Measurements from ENCODE around the gene TAPBPL.
"Not testable (repeated sequence)": the region's sequence is repeated elsewhere in the genome, so short reads cannot be mapped to it uniquely, and the experiment has no call there.

The TAPBPL gene

GRCh38 chr12:6478416-6478815 is 26.6 kb downstream of the TAPBPL start:
- TF ChIP-seq, protein P1, sequence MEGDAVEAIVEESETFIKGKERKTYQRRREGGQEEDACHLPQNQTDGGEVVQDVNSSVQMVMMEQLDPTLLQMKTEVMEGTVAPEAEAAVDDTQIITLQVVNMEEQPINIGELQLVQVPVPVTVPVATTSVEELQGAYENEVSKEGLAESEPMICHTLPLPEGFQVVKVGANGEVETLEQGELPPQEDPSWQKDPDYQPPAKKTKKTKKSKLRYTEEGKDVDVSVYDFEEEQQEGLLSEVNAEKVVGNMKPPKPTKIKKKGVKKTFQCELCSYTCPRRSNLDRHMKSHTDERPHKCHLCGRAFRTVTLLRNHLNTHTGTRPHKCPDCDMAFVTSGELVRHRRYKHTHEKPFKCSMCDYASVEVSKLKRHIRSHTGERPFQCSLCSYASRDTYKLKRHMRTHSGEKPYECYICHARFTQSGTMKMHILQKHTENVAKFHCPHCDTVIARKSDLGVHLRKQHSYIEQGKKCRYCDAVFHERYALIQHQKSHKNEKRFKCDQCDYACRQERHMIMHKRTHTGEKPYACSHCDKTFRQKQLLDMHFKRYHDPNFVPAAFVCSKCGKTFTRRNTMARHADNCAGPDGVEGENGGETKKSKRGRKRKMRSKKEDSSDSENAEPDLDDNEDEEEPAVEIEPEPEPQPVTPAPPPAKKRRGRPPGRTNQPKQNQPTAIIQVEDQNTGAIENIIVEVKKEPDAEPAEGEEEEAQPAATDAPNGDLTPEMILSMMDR (IDR thresholded peaks at IDR 0.05; ENCODE audit: low read depth, low read length, missing control alignments): no peak
- DNase-seq (ENCODE audit: low read depth): no peak
- no peak overlapping the region for H3K4me3 ChIP-seq (ENCODE audit: low read depth, low read length)

- H3K4me3 ChIP-seq (ENCODE audit: low read depth, low read length): no peak overlapping the region
- TF ChIP-seq, protein P1 (IDR thresholded peaks at IDR 0.05; ENCODE audit: low read depth, low read length, missing control alignments): no peak
- DNase-seq (ENCODE audit: low read depth): no peak
Measured at GRCh38 chr12:6488240-6488639, 36.4 kb downstream of the TAPBPL start.

DNA sequence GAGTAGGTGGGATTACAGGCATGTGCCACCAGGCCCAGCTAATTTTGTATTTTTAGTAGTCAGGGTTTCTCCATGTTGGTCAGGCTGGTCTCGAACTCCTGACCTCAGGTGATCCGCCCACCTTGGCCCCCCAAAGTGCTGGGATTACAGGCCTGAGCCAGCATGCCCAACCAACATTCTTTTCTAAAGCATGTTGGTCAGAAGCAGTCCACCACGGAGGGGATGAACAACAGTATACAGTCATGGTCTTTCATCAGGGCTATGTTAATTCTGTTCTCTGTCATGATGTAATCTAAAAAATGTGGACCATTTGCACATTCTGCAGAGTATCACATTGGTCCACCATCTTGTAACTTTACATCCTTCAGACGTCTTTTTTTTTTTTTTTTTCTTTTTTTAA is 37.6 kb downstream of the TAPBPL start:
- no peak overlapping the region for H3K4me3 ChIP-seq (ENCODE audit: low read depth, low read length)
- no peak for DNase-seq (ENCODE audit: low read depth)
- TF ChIP-seq, protein P1 (IDR thresholded peaks at IDR 0.05; ENCODE audit: low read depth, low read length, missing control alignments): no peak

DNA sequence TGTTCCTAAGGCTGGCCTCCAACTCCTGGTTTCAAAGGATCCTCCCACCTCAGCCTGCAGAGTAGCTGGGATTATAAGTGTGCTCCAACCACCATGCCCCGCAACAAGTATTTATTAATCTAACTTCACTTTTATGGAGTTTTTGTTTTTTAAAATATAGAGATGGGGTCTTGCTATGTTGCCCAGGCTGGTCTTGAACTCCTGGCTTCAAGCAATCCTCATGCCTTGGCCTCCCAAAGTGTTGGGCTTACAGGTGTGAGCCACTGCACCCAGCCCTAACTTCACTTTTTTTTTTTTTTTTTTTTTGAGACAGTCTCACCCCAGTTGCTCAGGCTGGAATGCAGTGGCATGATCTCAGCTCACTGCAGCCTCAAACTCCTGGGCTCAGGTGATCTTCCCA is 38.8 kb downstream of the TAPBPL start:
- H3K4me3 ChIP-seq (ENCODE audit: low read depth, low read length); DNase-seq (ENCODE audit: low read depth): not testable (repeated sequence)

- H3K4me3 ChIP-seq (ENCODE audit: low read depth, low read length): peak within 1 kb of the TSS; percentile 90
- TF ChIP-seq, protein P1 (IDR thresholded peaks at IDR 0.05; ENCODE audit: low read depth, low read length, missing control alignments): no peak
- peak; percentile 85 for DNase-seq (ENCODE audit: low read depth)
Measured at GRCh38 chr12:6492838-6493496, 41.1 kb downstream of the TAPBPL start, which contains the start of gene MRPL51. Gene MRPL51, minus strand, starts transcription at chr12:6493262. Its CDS starts 126 bp downstream, at chr12:6493136.

- TF ChIP-seq, protein P1 (IDR thresholded peaks at IDR 0.05; ENCODE audit: low read depth, low read length, missing control alignments): peak; percentile 33
- DNase-seq (ENCODE audit: low read depth): peak; percentile 90
- H3K4me3 ChIP-seq (ENCODE audit: low read depth, low read length): peak within 1 kb of the TSS; percentile 90
Measured at GRCh38 chr12:6493497-6494257, 41.8 kb downstream of the TAPBPL start, which contains the start of gene NCAPD2. Gene NCAPD2, plus strand, starts transcription at chr12:6494102. Its CDS starts 997 bp downstream, at chr12:6495099.

GRCh38 chr12:6494258-6494743 is 42.5 kb downstream of the TAPBPL start:
- peak overlapping the region; percentile 90 for H3K4me3 ChIP-seq (ENCODE audit: low read depth, low read length)
- TF ChIP-seq, protein P1 (IDR thresholded peaks at IDR 0.05; ENCODE audit: low read depth, low read length, missing control alignments): peak; percentile 24
- DNase-seq (ENCODE audit: low read depth): peak; percentile 8

Data from GM12864 (cell line).